NCI-H146 treated with DMSO at 0.1 percent for 48 hours (cell line): ENCODE measurements around the gene SCAPER.
"Not testable (repeated sequence)": the region's sequence is repeated elsewhere in the genome, so short reads cannot be mapped to it uniquely, and the experiment has no call there.

Experiments used
- DNase-seq: peaks from one replicate; lab custom pipeline; 2025; ENCODE audit not compliant: unreplicated experiment; lab: John Stamatoyannopoulos, UW

The SCAPER gene

DNA sequence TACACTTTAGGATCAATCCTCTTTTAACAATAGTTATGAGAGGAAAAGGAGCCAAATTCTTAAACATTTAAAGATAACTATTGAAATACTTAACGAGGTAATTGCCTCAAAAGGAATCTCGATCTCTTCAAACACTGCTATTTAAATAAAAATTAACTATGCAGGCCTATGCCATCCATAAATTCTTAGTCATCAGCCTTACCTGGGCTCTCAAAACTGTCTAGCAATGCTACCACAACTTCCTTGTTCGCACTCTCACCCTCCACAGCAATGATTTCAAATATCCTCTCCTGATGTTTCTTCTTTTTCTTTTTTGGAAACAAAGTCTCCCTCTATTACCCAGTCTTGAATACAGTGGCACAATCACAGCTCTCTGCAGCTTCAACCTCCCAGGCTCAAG, 606.2 kb downstream of the SCAPER start:
- no peak for DNase-seq

GRCh38 chr15:76297951-76298350, 607.2 kb downstream of the SCAPER start:
- not testable (repeated sequence) for DNase-seq
